Stimulated activated CD4-positive, alpha-beta T cell treated with anti-CD3 and anti-CD28 coated beads, Interleukin-1b, Interleukin-23, amount 100 ng/mL, for 4 hours (primary cell): ENCODE results near the gene PRKD2.
"Not testable (repeated sequence)": the region's sequence is repeated elsewhere in the genome, so short reads cannot be mapped to it uniquely, and the experiment has no call there.

Experiments
- DNase-seq, 2 donors: peaks; one replicate each; pipeline ENCODE4 v3.0.0-alpha.2; 2020; ENCODE audit warnings: low read depth in 2 of 2

PRKD2 gene

DNA sequence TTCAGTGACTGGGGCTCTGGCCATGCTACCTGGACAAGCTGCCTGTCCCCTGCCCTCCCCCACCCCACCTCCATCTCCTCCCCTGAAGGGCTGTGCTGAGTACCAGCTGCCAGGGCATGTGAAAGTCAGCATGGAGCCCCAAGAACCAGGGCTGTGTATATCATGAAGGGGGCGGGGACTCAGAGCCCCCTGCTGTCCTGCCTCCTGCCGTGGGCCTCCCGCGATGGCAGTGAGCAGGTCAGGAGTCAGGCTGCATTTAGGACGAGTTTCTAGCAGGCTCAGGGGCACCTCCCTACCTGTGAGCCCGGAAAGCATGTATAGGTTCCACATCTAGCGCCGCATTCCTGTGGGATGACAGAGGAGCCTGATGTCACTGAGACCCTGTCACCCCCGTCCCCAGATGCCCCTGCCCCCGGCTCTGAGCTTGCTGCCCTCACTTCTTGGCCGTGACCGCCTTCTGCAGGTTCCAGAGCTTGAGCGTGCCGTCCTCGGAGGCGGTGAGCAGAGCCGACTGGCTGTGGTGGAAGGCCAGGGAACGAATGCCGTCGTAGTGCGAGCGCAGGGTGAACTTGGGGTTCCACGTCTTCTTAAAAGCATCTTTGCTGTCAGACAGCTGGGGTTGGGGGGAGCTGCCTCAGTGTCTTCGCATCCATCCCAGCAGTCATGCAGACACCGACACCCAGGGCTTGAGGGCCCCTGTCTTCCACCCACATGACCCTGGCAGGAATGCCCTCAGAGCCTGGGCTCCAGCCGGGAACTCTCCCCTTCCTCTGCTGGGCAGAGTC is 8.3 kb upstream of the PRKD2 start:
- DNase-seq: no peak

DNA sequence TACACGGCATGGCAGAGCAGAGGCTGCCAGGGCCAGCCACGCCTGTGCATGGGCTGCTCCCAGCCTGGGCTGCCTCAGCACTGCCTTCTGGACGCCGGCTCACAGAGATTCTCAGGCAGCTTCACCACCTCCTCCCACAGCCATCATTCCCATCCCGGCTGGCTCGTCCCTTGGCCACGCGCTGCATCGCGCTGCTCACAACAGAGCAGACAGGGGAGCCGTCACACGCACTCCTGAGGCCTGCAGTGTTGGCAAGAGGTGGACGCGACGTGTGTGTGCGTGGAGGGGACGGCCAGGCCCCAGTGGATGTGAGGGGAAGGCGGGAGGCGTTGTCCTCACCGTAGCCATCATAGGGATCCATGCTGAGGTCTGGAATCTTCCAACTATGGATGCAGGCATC is 7.6 kb upstream of the PRKD2 start:
- DNase-seq: no peak

DNA sequence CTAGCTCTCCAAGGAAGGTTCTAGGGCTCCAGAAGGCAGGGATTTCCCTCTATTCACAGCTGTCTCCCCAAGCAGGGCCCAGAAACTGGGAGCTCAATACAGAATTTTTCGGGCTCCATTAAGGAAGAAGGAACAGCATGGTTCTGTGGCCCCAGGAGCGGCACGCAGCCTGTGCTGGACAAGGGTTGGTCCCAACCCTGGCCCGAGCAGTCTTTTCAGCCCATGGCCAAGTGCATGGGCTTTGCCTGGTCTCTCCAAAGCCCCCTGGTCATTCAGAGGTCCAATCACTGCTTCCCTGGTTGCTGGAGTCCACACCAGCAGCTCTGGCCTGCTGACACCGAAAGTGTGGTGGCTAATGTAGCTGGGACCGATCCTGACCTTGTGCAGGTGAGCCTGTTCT is 6.6 kb upstream of the PRKD2 start:
- no peak for DNase-seq

GRCh38 chr19:46723023-46723461 is 6.1 kb upstream of the PRKD2 start:
- DNase-seq: no peak

- DNase-seq: no peak
These were observed 5.6 kb upstream of the PRKD2 start for GRCh38 chr19:46722421-46723022.

- DNase-seq: no peak
These were observed 5.1 kb upstream of the PRKD2 start for GRCh38 chr19:46722004-46722380.

DNA sequence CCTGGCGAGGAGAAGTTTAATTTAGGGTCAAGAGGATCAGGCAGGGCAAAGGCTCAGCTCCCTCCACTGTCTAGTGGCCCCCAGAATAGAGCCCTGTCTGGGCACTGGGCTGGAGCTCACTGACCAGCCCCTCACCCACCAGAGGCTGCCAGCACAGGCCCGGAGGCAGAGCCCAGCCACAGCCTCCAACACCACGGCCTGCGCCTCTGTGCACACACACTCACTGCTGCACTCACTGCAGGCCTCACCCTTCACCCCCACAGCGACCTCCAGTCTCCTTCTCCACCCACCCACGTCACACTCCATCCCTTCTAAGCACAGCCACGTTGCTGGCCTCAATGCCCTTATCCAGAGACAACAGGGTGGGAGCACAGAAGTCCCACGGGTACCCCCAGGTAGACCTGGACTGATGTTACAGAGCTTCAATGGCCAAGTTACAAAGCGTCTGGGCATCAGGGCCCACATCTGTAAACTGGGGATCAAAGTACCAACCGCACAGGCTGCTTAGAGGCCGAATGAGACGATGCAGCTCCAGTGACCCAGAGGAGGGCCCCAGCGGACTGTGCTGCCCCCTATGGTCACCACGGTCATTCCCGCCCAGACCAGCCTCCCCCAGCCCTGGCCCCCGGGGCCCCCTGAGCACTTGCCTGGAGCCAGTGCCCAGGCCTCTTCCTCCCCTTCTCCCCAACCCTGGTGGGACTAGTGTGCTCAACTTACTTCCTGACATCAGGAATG is 4.5 kb upstream of the PRKD2 start:
- no peak for DNase-seq

- no peak for DNase-seq
These were observed 3.8 kb upstream of the PRKD2 start for GRCh38 chr19:46720503-46721239.

GRCh38 chr19:46719629-46720502 is 3.0 kb upstream of the PRKD2 start:
- no peak for DNase-seq

DNA sequence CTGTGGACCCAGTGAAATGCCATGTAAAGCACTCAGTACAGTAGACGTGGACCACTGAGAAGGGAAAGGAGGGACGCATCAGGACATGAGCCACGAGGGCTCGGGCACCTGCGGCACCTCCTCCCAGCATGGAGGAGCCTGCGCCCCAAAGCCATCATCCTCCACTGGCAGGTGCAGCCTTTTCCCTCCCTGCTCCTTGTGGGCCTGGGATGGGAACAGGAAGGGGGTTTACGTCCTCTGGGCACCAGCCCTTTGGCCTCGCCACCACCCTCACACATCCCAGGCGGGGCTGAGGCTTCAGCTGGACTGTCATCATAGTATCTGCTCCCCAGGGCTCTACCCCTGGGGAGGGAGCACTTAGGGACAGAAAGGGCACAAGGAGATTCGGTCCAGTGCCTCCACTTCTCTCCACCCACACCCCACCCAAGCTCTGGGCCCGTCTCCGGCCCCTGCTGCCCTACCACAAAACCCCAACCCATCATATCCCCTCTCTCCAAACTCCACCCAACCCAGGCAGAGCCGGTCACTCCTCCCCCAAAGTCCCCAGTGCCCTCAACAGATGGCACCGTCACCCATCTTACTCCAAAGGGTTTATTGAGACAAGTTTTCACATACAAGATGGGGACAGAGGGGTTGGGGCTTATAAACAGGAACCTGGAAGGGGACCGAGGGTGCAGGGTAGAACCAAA is 2.2 kb upstream of the PRKD2 start:
- DNase-seq: no peak

DNA sequence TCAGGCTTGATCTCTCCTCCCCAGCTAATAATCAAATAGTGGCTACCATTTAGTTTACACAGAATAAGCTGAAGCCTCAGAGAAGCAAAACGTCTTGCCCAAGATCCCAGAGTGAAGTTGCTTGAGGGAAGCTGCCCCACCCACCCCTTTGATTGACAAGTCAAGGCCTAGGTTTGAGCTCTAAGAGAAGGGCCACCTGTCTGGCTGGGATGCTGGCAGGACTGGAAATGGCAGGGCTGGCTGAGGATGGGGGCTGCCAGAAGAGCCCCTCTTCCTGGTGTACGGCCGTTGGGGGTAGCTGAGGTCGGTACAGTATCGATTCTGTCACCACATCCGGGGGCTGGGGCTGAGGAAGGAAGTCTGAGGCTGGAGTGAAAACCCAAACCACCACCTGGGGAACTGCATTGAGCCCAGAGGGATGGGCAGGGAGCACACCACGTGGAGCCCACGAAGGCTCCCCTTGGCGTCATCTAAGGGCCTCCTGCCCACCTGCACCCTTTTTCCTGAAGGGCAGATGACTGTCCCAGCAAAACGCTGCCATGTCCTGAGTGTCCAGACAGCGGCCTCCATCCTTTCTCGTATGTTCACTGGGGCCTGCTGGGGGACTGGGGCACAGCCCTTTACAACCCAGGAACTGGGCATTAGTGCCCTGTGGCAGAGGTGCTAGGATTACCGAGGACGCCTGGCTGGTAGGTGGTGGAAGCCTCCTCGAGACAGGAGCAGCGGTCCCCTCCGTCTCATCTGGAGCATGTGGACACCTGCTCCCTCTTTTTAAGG is 1.4 kb upstream of the PRKD2 start:
- DNase-seq: peak in 1 of 2 donors; percentile 25

GRCh38 chr19:46717716-46718143 is 816 bp upstream of the PRKD2 start:
- no peak for DNase-seq

GRCh38 chr19:46716672-46717033 is 261 bp downstream of the PRKD2 start:
- DNase-seq: no peak

- no peak for DNase-seq
These were observed 791 bp downstream of the PRKD2 start for GRCh38 chr19:46715975-46716671.

DNA sequence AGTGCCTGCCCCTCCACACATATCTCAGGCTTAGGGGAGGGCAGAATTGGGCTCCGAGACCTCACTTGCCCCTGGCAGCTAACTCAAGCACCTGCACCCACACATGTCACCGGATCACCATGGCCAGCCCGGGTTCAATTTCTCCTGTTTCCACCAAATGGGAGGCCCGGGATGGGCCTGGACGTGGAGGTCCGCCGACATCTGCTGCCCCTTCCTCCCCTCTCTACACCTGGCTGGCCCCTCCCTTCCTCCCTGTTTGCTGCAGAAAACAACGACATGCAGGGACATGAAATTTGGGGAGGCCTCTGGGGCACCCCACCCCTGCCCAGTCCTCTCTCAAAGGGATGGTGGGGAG is 1.3 kb downstream of the PRKD2 start:
- no peak for DNase-seq

- DNase-seq: peak; percentile 31 to 54
These were observed 2.3 kb downstream of the PRKD2 start for GRCh38 chr19:46714444-46715106.

- DNase-seq: peak; percentile 50 to 54
These were observed 3.0 kb downstream of the PRKD2 start for GRCh38 chr19:46713781-46714443.

DNA sequence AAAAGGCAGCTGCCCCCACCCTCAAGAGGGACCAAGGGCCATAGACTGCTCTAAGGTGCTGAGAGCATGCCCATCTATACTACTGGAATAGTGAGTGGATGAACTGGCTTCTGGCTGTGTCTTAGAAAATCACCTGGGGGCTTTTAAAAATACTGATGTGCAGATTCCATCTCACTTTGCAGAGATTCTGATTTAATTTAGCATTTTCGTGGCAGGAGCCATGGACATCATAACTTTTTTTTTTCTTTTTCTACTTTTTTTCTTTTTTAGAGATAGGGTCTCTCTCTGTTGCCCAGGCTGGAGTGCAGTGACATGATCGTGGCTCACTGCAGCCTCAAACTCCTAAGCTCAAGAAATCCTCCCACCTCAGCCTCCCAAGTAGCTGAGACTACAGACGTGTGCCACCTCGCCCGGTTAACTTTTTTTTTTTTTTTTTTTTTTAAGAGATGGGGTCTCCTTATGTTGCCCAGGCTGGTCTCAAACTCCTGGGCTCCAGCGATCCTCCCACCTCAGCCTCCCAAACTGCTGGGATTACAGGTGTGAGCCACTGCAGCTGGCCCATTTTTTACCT is 4.1 kb downstream of the PRKD2 start:
- not testable (repeated sequence) for DNase-seq
